HG03575 (cell line): Measurements from ENCODE around the gene LPXN.

Experiments used
- ATAC-seq: cut with Tn5 transposase; IDR thresholded peaks from one replicate; pipeline ENCODE4 v1.9.1; 2021; ENCODE audit not compliant: unreplicated experiment, insufficient number of reproducible peaks, low FRiP score; ENCODE audit errors: extremely low read depth

LPXN gene

DNA sequence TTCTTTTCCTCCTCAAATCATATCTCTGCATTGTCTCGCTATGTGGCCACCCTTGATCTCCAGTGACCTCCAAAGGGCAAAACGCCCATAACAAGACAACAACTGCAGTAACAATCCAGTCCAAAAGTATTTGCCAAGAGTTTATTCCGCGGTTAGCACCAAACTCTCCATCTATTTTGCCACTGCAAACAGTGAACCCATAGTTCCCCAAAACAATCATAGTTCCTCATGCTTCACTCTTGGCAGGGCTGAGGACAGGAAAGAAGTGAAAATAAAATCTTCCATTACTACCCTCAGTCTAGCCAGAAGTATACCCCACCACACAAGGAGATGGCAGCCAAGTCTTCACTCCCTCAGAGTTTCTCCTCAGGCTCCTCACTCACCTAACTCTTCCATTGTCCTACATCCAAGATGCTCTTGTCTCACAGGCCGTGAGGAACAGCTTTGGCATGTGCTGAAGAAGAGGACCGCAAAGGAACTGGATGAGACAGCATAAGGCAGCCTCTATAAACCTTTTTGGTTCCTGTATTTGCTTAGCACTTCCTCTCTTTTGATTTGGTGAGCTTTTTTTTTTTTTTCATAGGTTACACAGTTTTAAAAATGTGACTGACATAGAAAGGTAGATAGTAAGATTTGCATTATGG lies at the start of gene LPXN:
Gene LPXN, minus strand, starts transcription at position 480 of the 644 bp plus-strand sequence. Its CDS starts 84 bp downstream, at position 396.
- no peak for ATAC-seq

DNA sequence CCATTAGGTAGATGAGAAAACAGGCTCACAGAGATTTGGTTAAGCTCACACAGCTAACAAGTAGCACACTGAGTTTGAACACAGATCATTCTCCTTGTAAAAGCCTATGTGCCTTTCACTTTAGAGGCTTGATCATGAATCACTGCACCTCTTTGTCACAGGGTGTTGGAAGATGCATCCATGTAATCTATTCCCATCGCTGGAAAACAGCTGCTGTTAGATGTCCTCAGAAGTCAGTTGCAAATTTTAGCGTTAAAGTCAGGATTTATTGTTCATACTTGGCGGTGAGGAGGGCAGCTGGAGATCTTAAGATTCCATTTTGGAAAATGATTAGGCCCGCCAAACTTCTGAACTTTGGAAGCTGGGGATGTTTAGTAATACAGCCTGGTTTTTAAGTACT lies 49.4 kb upstream of the LPXN start:
- no peak for ATAC-seq

DNA sequence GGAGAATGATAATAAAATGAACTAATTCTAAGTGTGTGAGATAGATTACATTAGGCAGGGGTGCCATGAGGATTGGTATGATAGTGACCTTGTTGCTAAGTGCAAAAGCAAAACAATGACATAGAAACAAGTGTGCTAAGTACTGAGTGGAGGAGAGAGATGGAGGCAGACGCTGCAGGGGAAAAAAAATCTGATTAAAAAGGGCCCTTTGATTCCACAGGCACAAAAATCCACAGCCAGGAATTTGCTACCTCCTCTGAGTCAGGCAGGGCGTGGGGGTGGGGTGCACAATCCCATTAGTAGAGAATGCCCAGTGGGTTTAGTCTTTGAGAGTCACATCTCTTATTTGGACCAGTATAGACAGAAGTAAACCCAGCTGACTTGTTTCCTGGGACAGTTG lies 46.7 kb upstream of the LPXN start, which contains the start of gene CNTF:
Gene CNTF, plus strand, starts transcription at position 322 of the 400 bp plus-strand sequence. CDS start 88 bp downstream, outside the sequence.
- ATAC-seq: no peak

- ATAC-seq: no peak
Observed at GRCh38 chr11:58621586-58622262, 46.1 kb upstream of the LPXN start.

DNA sequence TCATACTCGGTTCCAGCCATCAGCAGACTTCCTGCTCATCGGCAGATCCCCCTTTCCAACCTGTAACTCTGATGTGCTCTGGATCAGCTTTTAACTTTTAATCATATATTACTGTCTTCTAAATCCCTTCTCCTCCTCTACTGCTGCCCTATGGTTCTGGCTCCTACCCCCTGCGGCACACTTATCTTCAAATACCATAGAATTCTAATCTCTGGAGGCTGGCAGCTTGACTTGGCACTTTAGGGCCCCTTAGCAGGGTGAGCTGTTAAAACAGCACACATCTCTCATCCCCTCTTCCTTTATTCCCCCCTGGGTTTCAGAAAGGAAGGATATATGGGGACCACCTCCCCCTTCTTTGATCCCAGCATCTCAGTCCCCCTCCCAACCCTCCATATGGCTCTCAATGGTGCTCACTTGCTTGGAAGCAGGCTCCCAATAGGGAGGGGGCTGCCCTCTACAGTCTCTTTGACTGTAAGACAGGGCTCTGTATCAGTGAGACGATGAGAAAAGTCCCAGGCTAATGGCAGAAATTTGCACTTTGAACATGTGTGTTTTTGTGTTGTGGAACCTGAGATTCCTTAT lies 42.4 kb upstream of the LPXN start:
- no peak for ATAC-seq

GRCh38 chr11:58616594-58616993 lies 40.9 kb upstream of the LPXN start:
- ATAC-seq: no peak

GRCh38 chr11:58615559-58615958 lies 39.9 kb upstream of the LPXN start:
- ATAC-seq: no peak

GRCh38 chr11:58613228-58613627 lies 37.6 kb upstream of the LPXN start:
- ATAC-seq: no peak

DNA sequence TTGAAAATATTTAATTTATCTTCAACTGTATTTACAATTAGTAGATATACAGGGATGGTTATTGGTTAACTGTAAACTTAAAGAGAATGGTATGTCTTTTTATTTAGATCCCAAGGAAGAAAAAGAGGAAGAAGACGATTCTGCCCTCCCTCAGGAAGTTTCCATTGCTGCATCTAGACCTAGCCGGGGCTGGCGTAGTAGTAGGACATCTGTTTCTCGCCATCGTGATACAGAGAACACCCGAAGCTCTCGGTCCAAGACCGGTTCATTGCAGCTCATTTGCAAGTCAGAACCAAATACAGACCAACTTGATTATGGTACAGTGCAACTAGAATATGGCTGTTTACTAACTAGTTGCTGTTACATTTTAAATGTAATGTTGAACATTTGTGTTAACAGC lies 34.1 kb upstream of the LPXN start:
- ATAC-seq: no peak

DNA sequence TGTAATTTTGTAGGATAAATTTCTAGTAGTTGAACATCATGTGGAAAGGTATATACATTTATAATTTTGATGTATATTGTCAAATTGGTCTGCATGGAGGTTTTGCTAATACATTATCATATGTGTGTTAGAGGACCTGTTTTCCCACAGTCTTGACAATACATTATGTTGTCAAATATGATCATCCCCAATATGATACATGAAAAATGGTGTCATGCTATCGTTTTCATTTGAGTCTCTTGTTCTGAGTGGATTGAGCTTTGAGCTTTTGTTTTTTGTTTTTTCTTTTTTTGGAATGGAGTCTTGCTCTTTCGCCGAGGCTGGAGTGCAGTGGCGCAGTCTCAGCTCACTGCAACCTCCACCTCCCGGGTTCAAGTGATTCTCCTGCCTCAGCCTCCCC lies 32.7 kb upstream of the LPXN start:
- ATAC-seq: no peak

DNA sequence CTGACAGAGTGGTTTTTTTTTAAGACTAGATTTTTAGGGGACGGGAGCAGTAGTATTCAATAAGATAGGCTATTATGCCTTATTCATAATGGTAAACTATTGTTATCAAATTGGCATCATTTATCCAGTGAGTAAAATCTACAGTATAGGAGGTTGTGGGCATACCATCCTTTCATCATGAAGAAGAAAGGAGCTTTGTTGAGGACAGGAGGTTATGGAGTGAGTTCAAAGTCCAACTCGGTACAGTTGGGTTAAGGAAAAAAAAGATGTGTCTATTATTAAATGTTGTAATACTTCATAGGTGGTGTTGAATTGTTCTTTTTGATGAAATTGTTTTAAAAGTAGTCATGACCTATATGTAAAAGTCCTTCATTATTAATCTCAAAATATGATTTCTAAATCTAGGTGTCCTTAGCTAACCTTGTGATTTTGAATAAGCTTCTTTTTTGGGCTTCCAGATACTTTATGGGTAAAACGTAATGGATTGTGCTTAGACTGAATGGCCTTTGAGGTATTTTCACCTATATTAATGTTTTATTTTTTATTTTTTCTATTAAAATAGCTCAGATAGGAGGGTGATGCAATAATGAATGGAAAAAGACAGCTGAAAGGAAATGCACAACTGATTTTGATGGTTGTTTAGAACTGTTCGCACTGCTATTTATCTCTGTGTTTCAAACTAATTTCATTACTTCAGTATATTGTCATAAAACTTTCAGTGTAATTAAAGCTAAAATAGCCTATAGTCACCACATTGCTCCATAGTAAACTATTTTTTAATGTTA lies 31.5 kb upstream of the LPXN start:
- no peak for ATAC-seq

DNA sequence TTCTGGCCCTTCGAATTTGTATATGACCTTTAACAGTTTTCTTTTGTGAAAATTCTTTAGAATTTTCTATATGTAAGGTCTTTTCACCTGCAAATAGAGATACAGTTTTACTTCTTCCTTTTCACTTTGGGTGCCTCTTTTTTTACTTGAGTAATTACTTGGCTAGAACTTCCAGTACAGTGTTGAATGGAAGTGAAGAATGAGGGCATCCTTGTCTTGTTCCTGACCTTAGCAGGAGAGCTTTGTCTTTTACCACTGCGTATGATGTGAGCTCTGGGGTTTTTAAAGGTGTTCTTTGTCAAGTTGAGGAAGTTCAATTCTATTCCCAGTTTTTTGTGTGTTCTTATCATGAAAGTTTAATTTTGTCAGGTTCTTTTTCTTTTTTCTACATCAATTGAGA lies 24.9 kb upstream of the LPXN start:
- ATAC-seq: no peak

GRCh38 chr11:58597486-58598144 lies 22.0 kb upstream of the LPXN start:
- no peak for ATAC-seq

DNA sequence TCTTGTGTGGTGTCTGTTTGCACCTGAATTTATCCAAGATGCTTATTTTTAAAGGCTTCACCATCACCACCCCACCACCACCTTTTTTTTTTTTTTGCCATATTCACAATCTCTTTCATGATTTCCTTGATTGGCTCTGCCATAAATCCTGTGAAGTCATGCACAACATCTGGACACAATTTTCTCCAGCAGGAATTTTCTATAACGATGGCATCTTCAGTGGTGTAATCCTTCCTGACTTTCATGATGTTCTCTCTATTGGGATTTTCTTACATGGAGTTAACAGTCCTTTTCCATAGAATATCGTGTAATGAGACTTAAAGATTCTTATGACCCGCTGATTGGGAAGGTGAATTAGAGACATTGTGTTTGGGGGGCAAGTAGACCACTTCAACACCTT lies 21.0 kb upstream of the LPXN start:
- ATAC-seq: no peak

GRCh38 chr11:58594826-58595225 lies 19.2 kb upstream of the LPXN start:
- ATAC-seq: no peak

DNA sequence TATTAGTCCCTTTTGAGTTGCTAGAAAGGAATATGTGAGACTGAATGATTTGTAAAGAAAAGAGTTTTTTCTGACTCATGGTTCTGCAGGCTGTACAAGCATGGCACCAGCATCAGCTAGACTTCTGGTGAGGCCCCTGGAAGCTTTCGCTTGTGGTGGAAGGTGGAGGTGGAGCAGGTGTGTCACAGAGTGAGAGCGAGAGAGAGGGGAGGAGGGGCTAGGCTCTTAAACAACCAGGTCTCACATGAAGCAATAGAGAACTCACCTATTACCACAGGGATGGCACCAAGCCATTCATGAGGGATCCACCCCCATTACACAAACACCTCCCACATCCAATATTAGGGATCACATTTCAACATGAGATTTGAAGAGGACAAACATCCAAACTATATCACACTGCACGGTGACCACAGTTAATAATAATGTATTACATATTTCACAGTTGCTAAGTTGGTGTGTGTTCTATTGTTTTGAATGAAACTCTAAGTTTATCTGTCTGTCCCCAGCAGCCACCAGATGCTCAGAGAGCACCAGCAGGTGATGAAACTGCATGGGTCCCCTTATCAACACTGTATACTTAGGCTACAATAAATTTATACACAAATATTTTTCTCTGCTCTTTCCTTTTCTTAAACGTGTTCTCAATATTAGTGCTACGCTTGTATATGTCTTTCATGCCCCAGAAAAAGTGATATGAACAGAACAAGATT lies 17.3 kb upstream of the LPXN start:
- no peak for ATAC-seq

GRCh38 chr11:58591659-58592058 lies 16.0 kb upstream of the LPXN start:
- no peak for ATAC-seq

GRCh38 chr11:58586998-58587397 lies 11.3 kb upstream of the LPXN start:
- ATAC-seq: no peak

- no peak for ATAC-seq
Observed at GRCh38 chr11:58582437-58582836, 6.8 kb upstream of the LPXN start.
